GM12878 (cell line): Measurements from ENCODE around the gene SP6. TPM values are rescaled to one million over a fixed set of nuclear protein-coding genes. Genes with fewer than 3 reads are reported as not detected.

Experiments
- ATAC-seq: fragments of 200-7000 bp; cut with Tn5 transposase; 3 replicates; pipeline ENCODE4 v1.9.1; 2020; ENCODE audit warnings: mild to moderate bottlenecking, moderate library complexity
- BruUV-seq: library from RNA; stranded (reverse); fragments of 400-500 nt; replicated peaks from 2 replicates; lab custom pipeline; 2021; lab: Mats Ljungman, UMichigan
- CTCF ChIA-PET: fragments of 300-600 bp; sonication (Branson Sonifier 250); formaldehyde crosslinking; extraction: SDS; loops from one replicate; lab custom pipeline; 2021; ENCODE audit warnings: inconsistent platforms; lab: Yijun Ruan, JAX
- POLR2A ChIA-PET: fragments of 350-600 bp; formaldehyde crosslinking; extraction: SDS; loops from one replicate; lab custom pipeline; 2021; ENCODE audit warnings: inconsistent platforms; lab: Charles Lee
- RAD21 ChIA-PET: fragments of 300-600 bp; sonication (Branson Sonifier 250); formaldehyde crosslinking; loops from one replicate; lab custom pipeline; 2023; ENCODE audit warnings: antibody characterized with exemption; ENCODE audit not compliant: unreplicated experiment; lab: Charles Lee
- SMC1A ChIA-PET: fragments of 300-600 bp; sonication (Branson Sonifier 250); formaldehyde crosslinking; loops from one replicate; lab custom pipeline; 2023; ENCODE audit not compliant: unreplicated experiment, uncharacterized antibody; lab: Charles Lee
- DNase-seq: peaks from one replicate; pipeline ENCODE4 v3.0.0-alpha.2; 2011; ENCODE audit warnings: low read depth, low spot score
- FAIRE-seq: peaks from 3 replicates; lab custom pipeline; 2011; peaks lifted over from hg19 to GRCh38; lab: Jason Lieb, UNC
- H2AFZ ChIP-seq: 2 replicates; pipeline ENCODE4 v1.6.0; 2011; ENCODE audit warnings: low read depth, low read length, control low read depth; ENCODE audit not compliant: control insufficient read depth
- H3K27ac ChIP-seq: 2 replicates; pipeline ENCODE4 v1.5.1; 2011; ENCODE audit warnings: control low read depth; ENCODE audit not compliant: control insufficient read depth, insufficient read depth
- H3K27me3 ChIP-seq, 2 experiments: replicated peaks in 1 of 2; 2 replicates each; pipeline versions ENCODE4 v1.6.0 to v1.6.1; 2011; ENCODE audit warnings: low read length in 1 of 2; ENCODE audit not compliant: control insufficient read depth in 2 of 2, insufficient read depth in 2 of 2
- H3K36me3 ChIP-seq, 2 experiments: 2 replicates each; pipeline ENCODE4 v1.5.1; 2011; ENCODE audit warnings: low read length in 1 of 2; ENCODE audit not compliant: control insufficient read depth in 2 of 2, insufficient read depth in 2 of 2
- H3K4me1 ChIP-seq: 2 replicates; pipeline ENCODE4 v1.6.1; 2011; ENCODE audit warnings: mild to moderate bottlenecking, low read length, moderate library complexity, mixed read lengths; ENCODE audit not compliant: control insufficient read depth, insufficient read depth
- H3K4me2 ChIP-seq: 2 replicates; pipeline ENCODE4 v1.6.0; 2011; ENCODE audit warnings: control low read depth; ENCODE audit not compliant: control insufficient read depth, insufficient read depth
- H3K4me3 ChIP-seq: fragments of 200-600 bp; sonication (generic); 2 replicates; pipeline ENCODE4 v1.5.1; 2016
- H3K79me2 ChIP-seq: 2 replicates; pipeline ENCODE4 v1.6.0; 2011; ENCODE audit warnings: low read length; ENCODE audit not compliant: control insufficient read depth, insufficient read depth
- H3K9ac ChIP-seq: 2 replicates; pipeline ENCODE4 v1.8.0; 2011; ENCODE audit warnings: low read length, control low read depth, mixed read lengths; ENCODE audit not compliant: control insufficient read depth, insufficient read depth
- H3K9me3 ChIP-seq: replicated peaks from 3 replicates; pipeline ENCODE4 v1.5.1; 2011; ENCODE audit warnings: mild to moderate bottlenecking, low read length; ENCODE audit not compliant: control insufficient read depth, insufficient read depth
- H4K20me1 ChIP-seq: 2 replicates; pipeline ENCODE4 v1.6.0; 2011; ENCODE audit not compliant: control insufficient read depth, insufficient read depth
- BCL11A ChIP-seq: IDR thresholded peaks from 2 replicates; pipeline ENCODE4 v1.6.1; 2011; ENCODE audit warnings: low read depth, low read length
- CBX5 ChIP-seq: sonication (generic); IDR thresholded peaks from 2 replicates; pipeline ENCODE4 v1.6.1; 2016; ENCODE audit warnings: low read depth, moderate library complexity, mild to moderate bottlenecking, inconsistent platforms
- CREM ChIP-seq: IDR thresholded peaks from 2 replicates; pipeline ENCODE4 v1.6.1; 2014; ENCODE audit warnings: antibody characterized with exemption, low read depth
- DPF2 ChIP-seq: fragments of 450-650 bp; IDR thresholded peaks from 2 replicates; pipeline ENCODE4 v1.6.1; 2017; ENCODE audit warnings: mild to moderate bottlenecking
- FOS ChIP-seq: IDR thresholded peaks from 3 replicates; pipeline ENCODE4 v1.6.1; 2011; ENCODE audit warnings: borderline replicate concordance; ENCODE audit not compliant: insufficient read length; ENCODE audit errors: extremely low read depth
- HDAC2 ChIP-seq: fragments of 200-600 bp; sonication (generic); IDR thresholded peaks from 2 replicates; pipeline ENCODE4 v1.6.1; 2017
- KLF5 ChIP-seq: fragments of 450-650 bp; IDR thresholded peaks from 2 replicates; pipeline ENCODE4 v1.6.1; 2014; ENCODE audit warnings: mild to moderate bottlenecking; ENCODE audit not compliant: partially characterized antibody
- LARP7 ChIP-seq: fragments of 450-650 bp; IDR thresholded peaks from 2 replicates; pipeline ENCODE4 v1.6.1; 2017; ENCODE audit warnings: mild to moderate bottlenecking
- NFYA ChIP-seq: IDR thresholded peaks from 2 replicates; pipeline ENCODE4 v1.6.1; 2011; ENCODE audit warnings: low read depth, mild to moderate bottlenecking, low read length, improper control_type of control experiment, borderline replicate concordance
- PKNOX1 ChIP-seq: fragments of 450-650 bp; IDR thresholded peaks from 2 replicates; pipeline ENCODE4 v1.6.1; 2016; ENCODE audit warnings: mild to moderate bottlenecking
- PML ChIP-seq: IDR thresholded peaks from 2 replicates; pipeline ENCODE4 v1.6.1; 2012; ENCODE audit warnings: low read length, inconsistent platforms
- POLR2A ChIP-seq: IDR thresholded peaks from 2 replicates; pipeline ENCODE4 v1.6.1; 2011; ENCODE audit warnings: low read depth, mild to moderate bottlenecking, low read length
- RAD21 ChIP-seq: IDR thresholded peaks from 2 replicates; pipeline ENCODE4 v1.6.1; 2011; ENCODE audit warnings: mild to moderate bottlenecking, low read depth, low read length, moderate library complexity; ENCODE audit not compliant: insufficient read depth
- RELB ChIP-seq: fragments of 450-650 bp; IDR thresholded peaks from 2 replicates; pipeline ENCODE4 v1.6.1; 2017; ENCODE audit warnings: low read depth, mild to moderate bottlenecking, moderate library complexity
- SRF ChIP-seq, 2 experiments: IDR thresholded peaks; 2 replicates each; pipeline ENCODE4 v1.6.1; 2011; ENCODE audit warnings: low read depth in 2 of 2, low read length in 2 of 2, mild to moderate bottlenecking in 1 of 2, moderate library complexity in 1 of 2
- ZBTB4 ChIP-seq: fragments of 450-650 bp; formaldehyde crosslinking; IDR thresholded peaks from 2 replicates; pipeline ENCODE4 v1.4.0; 2022; ENCODE audit warnings: mild to moderate bottlenecking, moderate library complexity
- ZNF592 ChIP-seq: fragments of 450-650 bp; IDR thresholded peaks from 2 replicates; pipeline ENCODE4 v1.6.1; 2017; ENCODE audit warnings: mild to moderate bottlenecking, moderate library complexity
- WGBS: methylation state at CpG from one replicate; pipeline ENCODE4 v1.1.6; 2016; ENCODE audit warnings: low lambda C conversion rate; ENCODE audit not compliant: insufficient replicate concordance, insufficient coverage; ENCODE audit errors: missing lambda C conversion rate; 5-methylcytosine and 5-hydroxymethylcytosine counted together
- in situ Hi-C: fragments of 300-500 bp; cut with MboI; formaldehyde crosslinking; loops from 9 replicates; pipeline ENCODE4 v1.14.3; 2018; ENCODE audit warnings: mixed read lengths
- intact Hi-C: fragments of 100-400 bp; cut with micrococcal nuclease; formaldehyde crosslinking; loops from one replicate; pipeline ENCODE4 v1.14.2; 2022; ENCODE audit not compliant: unreplicated experiment
- polyA plus RNA-seq, 11 experiments: library from polyadenylated mRNA; depleted of rRNA in 4 of 11; unstranded in 6 of 11; stranded (reverse) in 5 of 11; fragments of >200 nt; fragmentation: Nextera tagmentation in 4 of 11; fragmentation: Illumina TruSeq in 1 of 11; extraction: Ambion mirVana in 4 of 11; extraction: Trizol in 1 of 11; gene quantifications; 1 replicate in 1 of 11; 2 replicates in 10 of 11; pipeline versions ENCODE4 v1.2.1 to v1.2.3, GENCODE V29; 2011 to 2016; ENCODE audit warnings: inconsistent platforms in 2 of 11, missing spikeins in 2 of 11, low read depth in 1 of 11
- total RNA-seq, 4 experiments: library from RNA; depleted of rRNA in 3 of 4; stranded (reverse); fragments of >200 nt in 3 of 4; fragmentation: Illumina TruSeq in 1 of 4; extraction: Trizol in 1 of 4; gene quantifications; 2 replicates each; pipeline versions ENCODE4 v1.2.1 to v1.2.3, GENCODE V29; 2013 to 2021

The SP6 gene
- total and polyA plus RNA-seq, 10 of the 15 experiments (the other 5 are each of a cell fraction or from before 2014, with no cell fraction given): 0.05 to 0.15 (median 0.06) TPM; not detected in 7

- Histone ChIP-seq H3K9me3 (no peaks in the 10 kb centered on the region), H3K9ac (no peak overlapping the region), H3K4me3 (no peak overlapping the region), H3K27ac (no peak overlapping the region), H3K79me2 (no peaks in the 10 kb centered on the region), H3K27me3 (peaks cover 0 to 3% of the 10 kb centered on the region in 2 experiments), H2AFZ (no peak overlapping the region), H3K4me2 (no peak overlapping the region), H3K4me1 (no peaks in the 10 kb centered on the region), H4K20me1 (no peaks in the 10 kb centered on the region), H3K36me3 (no peaks in the 10 kb centered on the region)
- in situ Hi-C loops (no loop called here), intact Hi-C loops (no loop called here)
- WGBS: 43% methylated on average over 19 of the region's 20 CpGs
- ChIA-PET RAD21 (no interaction called here), CTCF (interaction anchor here (0.8 kb wide), 1 partner anchor 10 kb away, joined by 3 read pairs; no protein-coding TSS in a partner anchor), SMC1A (interaction anchor here (0.6 kb wide), 1 partner anchor 135 kb away, joined by 3 read pairs; no protein-coding TSS in a partner anchor), POLR2A (no interaction called here)
- FAIRE-seq (no peak), ATAC-seq (no peak), DNase-seq (no peak)
- BruUV-seq: no TSS peak
- TF ChIP-seq BCL11A (no peak), LARP7 (no peak), PML (no peak), SRF (IDR thresholded peaks at IDR 0.05; ENCODE audit: low read depth in 2 of 2, low read length in 2 of 2) (no peak), POLR2A (no peak), CBX5 (no peak), ZNF592 (no peak), HDAC2 (no peak), RAD21 (no peak), ZBTB4 (no peak), RELB (no peak), NFYA (no peak), PKNOX1 (no peak), FOS (no peak), KLF5 (no peak), DPF2 (no peak), CREM (no peak)
Measured at GRCh38 chr17:47866941-47867340, 16.0 kb upstream of the SP6 start.
